Fibroblast of villous mesenchyme (primary cell): ENCODE results near the gene PRKG1. TPM values are rescaled to one million over a fixed set of nuclear protein-coding genes. Genes with fewer than 3 reads are reported as not detected.

Experiments used
- DNase-seq: peaks from one replicate; pipeline ENCODE4 v3.0.0-alpha.2; 2010; ENCODE audit warnings: low read depth
- H3K4me3 ChIP-seq: 2 replicates; pipeline ENCODE4 v1.5.1; 2011; ENCODE audit warnings: low read depth, mild to moderate bottlenecking, low read length
- total RNA-seq: library from RNA; depleted of rRNA; stranded (reverse); fragments of >200 nt; gene quantifications from 2 replicates; pipeline ENCODE4 v1.2.3, GENCODE V29; 2012
- TF ChIP-seq, protein P1 (sequence below): IDR thresholded peaks from 2 replicates; pipeline ENCODE4 v1.5.1; 2012; ENCODE audit warnings: low read depth, mild to moderate bottlenecking, low read length; ENCODE audit not compliant: insufficient read depth

PRKG1 gene
- total RNA-seq, 1 donor, result 19.0 TPM

DNA sequence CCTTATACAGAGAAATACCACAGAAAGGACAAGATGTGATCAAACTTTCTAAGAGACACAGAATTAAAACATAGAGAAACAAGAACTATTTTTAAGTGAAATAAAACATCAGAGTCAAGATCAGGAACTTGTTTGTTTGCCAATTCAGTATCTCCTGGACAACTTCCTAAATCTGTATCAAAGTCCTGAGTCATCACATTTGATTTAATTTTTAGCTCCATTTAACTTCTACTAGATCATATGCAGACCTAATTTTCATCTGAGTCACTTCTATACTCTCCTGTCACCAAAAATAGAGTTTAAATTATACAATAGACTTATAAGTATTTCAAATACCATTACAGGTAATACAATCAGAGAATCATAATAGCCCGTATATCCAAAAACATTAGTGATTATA, 268.1 kb downstream of the PRKG1 start:
- no peak for DNase-seq
- TF ChIP-seq, protein P1, sequence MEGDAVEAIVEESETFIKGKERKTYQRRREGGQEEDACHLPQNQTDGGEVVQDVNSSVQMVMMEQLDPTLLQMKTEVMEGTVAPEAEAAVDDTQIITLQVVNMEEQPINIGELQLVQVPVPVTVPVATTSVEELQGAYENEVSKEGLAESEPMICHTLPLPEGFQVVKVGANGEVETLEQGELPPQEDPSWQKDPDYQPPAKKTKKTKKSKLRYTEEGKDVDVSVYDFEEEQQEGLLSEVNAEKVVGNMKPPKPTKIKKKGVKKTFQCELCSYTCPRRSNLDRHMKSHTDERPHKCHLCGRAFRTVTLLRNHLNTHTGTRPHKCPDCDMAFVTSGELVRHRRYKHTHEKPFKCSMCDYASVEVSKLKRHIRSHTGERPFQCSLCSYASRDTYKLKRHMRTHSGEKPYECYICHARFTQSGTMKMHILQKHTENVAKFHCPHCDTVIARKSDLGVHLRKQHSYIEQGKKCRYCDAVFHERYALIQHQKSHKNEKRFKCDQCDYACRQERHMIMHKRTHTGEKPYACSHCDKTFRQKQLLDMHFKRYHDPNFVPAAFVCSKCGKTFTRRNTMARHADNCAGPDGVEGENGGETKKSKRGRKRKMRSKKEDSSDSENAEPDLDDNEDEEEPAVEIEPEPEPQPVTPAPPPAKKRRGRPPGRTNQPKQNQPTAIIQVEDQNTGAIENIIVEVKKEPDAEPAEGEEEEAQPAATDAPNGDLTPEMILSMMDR, result no peak
- no peak overlapping the region for H3K4me3 ChIP-seq

DNA sequence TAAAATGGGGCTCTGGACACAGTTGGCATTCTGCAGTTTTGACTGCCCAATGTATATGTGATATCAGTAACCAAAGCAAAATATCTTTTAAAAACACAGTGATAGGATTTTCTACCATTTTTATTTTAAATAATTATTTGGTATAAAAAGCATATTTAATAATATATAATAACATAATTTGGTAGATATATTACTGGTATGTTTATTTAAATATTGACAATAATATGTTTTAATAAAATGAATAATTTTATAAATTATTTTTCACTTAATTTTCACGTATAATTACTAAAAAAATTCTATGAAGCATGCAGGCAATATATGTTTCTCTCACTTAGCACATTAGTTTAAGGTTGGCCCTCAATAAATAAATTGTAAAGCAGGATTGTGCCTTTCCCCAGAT, 269.1 kb downstream of the PRKG1 start:
- TF ChIP-seq, protein P1, result no peak
- DNase-seq, result no peak
- no peak overlapping the region for H3K4me3 ChIP-seq

DNA sequence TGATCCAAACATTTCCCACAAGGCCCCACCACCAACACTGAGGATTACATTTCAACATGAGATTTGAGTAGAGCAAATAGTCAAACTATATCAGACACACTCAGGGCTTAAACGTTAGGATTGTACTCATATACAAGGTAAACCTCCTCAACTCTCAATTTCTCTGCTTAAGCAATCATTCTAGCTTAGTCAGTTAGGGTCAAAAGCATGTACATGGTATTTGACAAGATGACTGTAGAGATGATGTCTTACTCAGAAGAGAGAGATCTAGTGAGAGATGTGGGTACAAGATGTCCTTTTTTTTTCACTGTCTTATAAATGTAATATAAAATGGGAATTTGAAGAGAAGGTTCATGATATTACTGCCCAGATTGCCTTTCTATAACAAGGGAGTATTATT, 270.1 kb downstream of the PRKG1 start:
- H3K4me3 ChIP-seq, result no peak overlapping the region
- no peak for DNase-seq
- TF ChIP-seq, protein P1, result no peak

DNA sequence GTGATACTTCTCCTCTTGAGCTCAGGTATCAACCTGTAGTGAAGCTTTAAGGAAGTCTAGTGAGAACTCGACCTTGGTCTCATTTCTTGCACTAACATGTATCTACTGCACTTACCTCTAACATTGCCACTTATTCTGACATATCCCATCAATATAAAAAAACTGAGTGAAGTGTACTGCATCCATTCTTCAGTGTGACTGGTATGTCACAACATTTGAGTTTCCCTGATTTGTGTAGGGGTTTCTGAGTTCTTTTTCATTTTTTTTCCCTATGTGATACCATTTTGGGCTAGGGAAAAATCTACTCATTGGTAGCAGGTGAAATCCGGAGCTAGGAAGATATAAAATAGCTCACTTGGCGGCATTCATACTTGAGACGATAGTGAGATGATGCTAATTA, 274.3 kb downstream of the PRKG1 start:
- no peak for DNase-seq
- no peak overlapping the region for H3K4me3 ChIP-seq
- TF ChIP-seq, protein P1, result no peak

DNA sequence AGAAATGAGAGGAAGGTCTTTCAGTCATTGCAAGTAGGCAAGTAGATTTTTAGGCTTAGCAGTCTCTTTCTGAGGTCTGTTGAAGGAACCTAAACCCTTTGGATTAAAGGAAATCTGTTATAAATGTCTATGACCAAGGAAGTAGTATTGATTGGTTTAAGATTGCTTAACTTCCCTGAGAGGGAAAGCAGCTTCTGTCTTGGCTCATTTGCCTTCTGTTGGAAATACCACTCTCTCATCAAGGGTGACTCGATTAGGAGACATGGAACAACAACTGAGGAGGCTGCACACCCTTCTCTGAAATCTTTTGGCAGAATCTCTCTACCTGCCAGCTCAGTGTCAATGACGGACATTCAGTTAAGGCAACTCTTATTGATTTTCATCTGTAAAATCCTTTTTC, 282.9 kb downstream of the PRKG1 start:
- no peak overlapping the region for H3K4me3 ChIP-seq
- TF ChIP-seq, protein P1, result no peak
- DNase-seq, result no peak

DNA sequence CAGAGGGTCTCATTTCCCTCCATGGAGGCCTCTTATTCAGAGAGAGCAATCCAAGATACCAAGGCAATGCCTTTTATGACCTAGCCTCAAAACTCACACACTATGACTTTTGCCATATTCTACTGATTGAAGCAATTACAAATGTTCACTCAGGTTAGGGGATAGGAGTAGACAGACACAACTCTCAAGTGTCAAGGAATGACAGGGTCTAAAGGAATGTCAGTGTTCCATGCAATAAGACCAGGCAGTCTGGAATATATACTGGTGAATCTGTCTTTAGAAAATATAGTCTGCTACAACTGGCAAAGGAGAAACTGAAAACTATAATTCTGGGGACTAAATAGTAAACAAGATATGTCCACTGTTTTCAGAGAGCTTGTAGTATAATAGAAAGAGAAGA, 283.9 kb downstream of the PRKG1 start:
- no peak overlapping the region for H3K4me3 ChIP-seq
- TF ChIP-seq, protein P1, result no peak
- no peak for DNase-seq

DNA sequence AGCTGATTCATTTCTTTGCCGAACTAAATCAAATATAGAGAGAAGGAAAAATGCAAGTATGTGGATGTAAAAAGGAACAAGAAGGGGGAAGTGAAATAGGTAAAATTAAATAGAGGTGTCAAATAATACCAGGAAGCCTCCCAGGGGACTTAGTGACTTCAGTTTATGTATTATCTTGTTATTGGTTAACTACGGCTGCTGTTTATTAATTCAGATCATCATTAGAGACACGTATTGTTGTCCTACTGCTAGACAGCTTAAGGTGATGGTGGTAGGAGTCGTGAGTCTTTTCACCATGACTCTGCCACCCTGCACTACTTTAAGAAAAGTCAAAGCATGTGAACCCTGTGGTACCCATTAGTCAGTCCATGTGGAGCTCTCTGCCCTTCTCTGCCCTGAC, 289.1 kb downstream of the PRKG1 start:
- no peak overlapping the region for H3K4me3 ChIP-seq
- no peak for DNase-seq
- TF ChIP-seq, protein P1, result no peak
